Heart left ventricle (tissue), 13 donors: ENCODE results near the gene MRNIP.

Source experiments
- POLR2A ChIP-seq, 2 donors: fragments of 450-650 bp; IDR thresholded peaks; one replicate each; pipeline ENCODE4 v1.6.1; 2017; ENCODE audit warnings: antibody characterized with exemption in 2 of 2, mild to moderate bottlenecking in 2 of 2, moderate library complexity in 2 of 2
- TF ChIP-seq, protein P1 (sequence below), 12 donors: fragments of 200-600 bp; sonication (generic) in 4 of 12; IDR thresholded peaks; one replicate each; pipeline versions ENCODE4 v1.5.0 to v1.8.0; 2018 to 2022; ENCODE audit warnings: antibody characterized with exemption in 12 of 12, mild to moderate bottlenecking in 5 of 12
- donor health status: ischemic (EF 13 %, LVEDD 7.1; RV severe dilation, severe dysfunction).
- donor health status: DM: no; HTN: yes; CAD: no.
- donor health status: DM: no; HTN: no; CAD: no.
- donor health status: ischemic (EF 25% LVEDD 6.9; RV normal size, moderate dysfunction).
- donor health status: ischemic (EF 25% LVEDD 5.7; RV mildly dilated, moderate dysfunction).
- donor health status: ischemic (EF 35%, LVEDD 5.7; RV mildly dilated, moderate dysfunction).
- donor health status: nonischemic (EF 11% LVEDD 7.7; RV severe dilation, severe dysfunction).
- donor health status: DM: yes; HTN: yes; CAD: no.
- donor health status: PGD.
- donor health status: ischemic (EF 29% LVEDD 5.4; RV normal size, mild dysfunction).
- donor health status: nonischemic (EF 23%, LVEDD 6.1; RV moderate dilation, normal function).

DNA sequence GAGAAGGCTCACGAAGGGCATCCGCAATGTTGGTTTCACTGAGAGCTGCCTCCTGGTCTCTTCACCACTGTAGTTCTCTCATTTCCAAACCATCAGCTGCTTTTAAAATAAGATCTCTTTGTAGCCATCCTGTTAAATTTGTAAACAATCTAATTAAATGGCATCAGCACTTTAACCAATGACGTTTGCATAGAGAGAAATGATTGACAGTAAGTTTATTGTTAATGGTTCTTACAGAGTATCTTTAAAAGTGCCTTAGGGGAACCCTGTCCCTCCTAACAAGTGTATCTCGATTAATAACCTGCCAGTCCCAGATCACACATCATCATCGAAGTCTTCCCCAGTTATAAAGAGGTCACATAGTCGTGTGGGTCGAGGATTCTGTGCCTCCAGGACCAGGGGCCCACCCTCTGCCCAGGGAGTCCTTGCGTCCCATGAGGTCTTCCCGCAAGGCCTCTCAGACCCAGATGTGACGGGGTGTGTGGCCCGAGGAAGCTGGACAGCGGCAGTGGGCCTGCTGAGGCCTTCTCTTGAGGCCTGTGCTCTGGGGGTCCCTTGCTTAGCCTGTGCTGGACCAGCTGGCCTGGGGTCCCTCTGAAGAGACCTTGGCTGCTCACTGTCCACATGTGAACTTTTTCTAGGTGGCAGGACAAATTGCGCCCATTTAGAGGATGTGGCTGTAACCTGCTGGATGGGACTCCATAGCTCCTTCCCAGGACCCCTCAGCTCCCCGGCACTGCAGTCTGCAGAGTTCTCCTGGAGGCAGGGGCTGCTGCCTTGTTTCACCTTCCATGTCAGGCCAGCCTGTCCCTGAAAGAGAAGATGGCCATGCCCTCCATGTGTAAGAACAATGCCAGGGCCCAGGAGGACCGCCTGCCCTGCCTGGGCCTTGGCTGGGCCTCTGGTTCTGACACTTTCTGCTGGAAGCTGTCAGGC lies 21.3 kb downstream of the MRNIP start:
- TF ChIP-seq, protein P1, sequence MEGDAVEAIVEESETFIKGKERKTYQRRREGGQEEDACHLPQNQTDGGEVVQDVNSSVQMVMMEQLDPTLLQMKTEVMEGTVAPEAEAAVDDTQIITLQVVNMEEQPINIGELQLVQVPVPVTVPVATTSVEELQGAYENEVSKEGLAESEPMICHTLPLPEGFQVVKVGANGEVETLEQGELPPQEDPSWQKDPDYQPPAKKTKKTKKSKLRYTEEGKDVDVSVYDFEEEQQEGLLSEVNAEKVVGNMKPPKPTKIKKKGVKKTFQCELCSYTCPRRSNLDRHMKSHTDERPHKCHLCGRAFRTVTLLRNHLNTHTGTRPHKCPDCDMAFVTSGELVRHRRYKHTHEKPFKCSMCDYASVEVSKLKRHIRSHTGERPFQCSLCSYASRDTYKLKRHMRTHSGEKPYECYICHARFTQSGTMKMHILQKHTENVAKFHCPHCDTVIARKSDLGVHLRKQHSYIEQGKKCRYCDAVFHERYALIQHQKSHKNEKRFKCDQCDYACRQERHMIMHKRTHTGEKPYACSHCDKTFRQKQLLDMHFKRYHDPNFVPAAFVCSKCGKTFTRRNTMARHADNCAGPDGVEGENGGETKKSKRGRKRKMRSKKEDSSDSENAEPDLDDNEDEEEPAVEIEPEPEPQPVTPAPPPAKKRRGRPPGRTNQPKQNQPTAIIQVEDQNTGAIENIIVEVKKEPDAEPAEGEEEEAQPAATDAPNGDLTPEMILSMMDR (IDR thresholded peaks at IDR 0.05) = no peak
- TF ChIP-seq POLR2A (IDR thresholded peaks at IDR 0.05) = no peak
